Measurements from ENCODE around the gene RPS19. TPM values are rescaled to one million over a fixed set of nuclear protein-coding genes. Genes with fewer than 3 reads are reported as not detected.

The RPS19 gene
- total and polyA plus RNA-seq, 10 of the 15 experiments (the other 5 are each of a cell fraction or from before 2014, with no cell fraction given): 2,615 to 5,578 (median 4,127) TPM

DNA sequence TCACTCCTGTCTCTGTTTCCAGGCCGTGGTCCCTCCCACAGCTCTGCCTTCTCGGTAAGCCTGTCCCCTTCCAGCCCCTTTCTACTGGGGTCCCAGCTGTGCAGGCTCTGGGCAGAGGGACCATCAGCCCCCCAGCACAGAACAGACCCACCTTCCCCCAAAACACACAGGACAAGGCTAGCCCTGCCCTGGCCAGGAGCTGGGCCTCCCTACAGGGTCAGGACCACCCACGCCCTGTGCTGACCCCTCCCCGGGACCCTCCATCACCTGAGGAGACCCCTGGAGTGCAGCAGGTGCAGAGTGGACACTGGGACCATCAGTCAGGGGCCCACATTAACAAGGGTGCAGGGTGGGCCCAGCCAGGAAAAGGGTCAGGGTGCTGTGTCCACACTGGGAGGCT is 49.8 kb upstream of the RPS19 start:
- Histone ChIP-seq H3K4me2 (ENCODE audit: control insufficient read depth, insufficient read depth) (no peak overlapping the region), H3K4me1 (ENCODE audit: control insufficient read depth, insufficient read depth, low read length) (peaks cover 5% of the 10 kb centered on the region), H3K4me3 (no peak overlapping the region), H3K27me3 (replicated peaks in 1 of 2; ENCODE audit: control insufficient read depth in 2 of 2, insufficient read depth in 2 of 2, low read length in 1 of 2) (no peaks in the 10 kb centered on the region; a peak in 1 of 4 replicates), H4K20me1 (ENCODE audit: control insufficient read depth, insufficient read depth) (no peaks in the 10 kb centered on the region; the same call in 1 of the 2 replicates), H3K9me3 (replicated peaks; ENCODE audit: control insufficient read depth, insufficient read depth, low read length) (no peaks in the 10 kb centered on the region), H3K79me2 (ENCODE audit: control insufficient read depth, insufficient read depth, low read length) (no peaks in the 10 kb centered on the region), H3K36me3 (ENCODE audit: control insufficient read depth in 2 of 2, insufficient read depth in 2 of 2, low read length in 1 of 2) (no peaks in the 10 kb centered on the region), H2AFZ (ENCODE audit: control insufficient read depth, low read depth, low read length) (no peak overlapping the region), H3K9ac (ENCODE audit: control insufficient read depth, insufficient read depth, low read length) (no peak overlapping the region), H3K27ac (ENCODE audit: control insufficient read depth, insufficient read depth) (no peak overlapping the region)
- ChIA-PET SMC1A (ENCODE audit: uncharacterized antibody, unreplicated experiment) (no interaction called here), POLR2A (interaction anchor here (1.2 kb wide), 1 partner anchor 50 kb away, joined by 3 read pairs; the partner anchor contains the start of gene RPS19), CTCF (interaction anchor here (1.5 to 4.0 kb wide), 3 partner anchors 15 to 103 kb away, joined by 3 to 17 read pairs (median 6); no protein-coding TSS in a partner anchor), RAD21 (ENCODE audit: unreplicated experiment) (interaction anchor here (1.0 kb wide), 1 partner anchor 57 kb away, joined by 3 read pairs; no protein-coding TSS in a partner anchor)
- BruUV-seq (replicated peaks): no TSS peak
- FAIRE-seq: no peak
- in situ Hi-C loops (cut with MboI) (no loop called here), intact Hi-C loops (cut with micrococcal nuclease; ENCODE audit: unreplicated experiment) (no loop called here)
- no peak for TF ChIP-seq FOS (IDR thresholded peaks at IDR 0.05; ENCODE audit: borderline replicate concordance, extremely low read depth, insufficient read length)
- WGBS (ENCODE audit: insufficient coverage, insufficient replicate concordance, low lambda C conversion rate, missing lambda C conversion rate): 0% methylated on average over 4 of the region's 4 CpGs
- no peak for ATAC-seq
- no peak for DNase-seq (ENCODE audit: low read depth, low spot score)

DNA sequence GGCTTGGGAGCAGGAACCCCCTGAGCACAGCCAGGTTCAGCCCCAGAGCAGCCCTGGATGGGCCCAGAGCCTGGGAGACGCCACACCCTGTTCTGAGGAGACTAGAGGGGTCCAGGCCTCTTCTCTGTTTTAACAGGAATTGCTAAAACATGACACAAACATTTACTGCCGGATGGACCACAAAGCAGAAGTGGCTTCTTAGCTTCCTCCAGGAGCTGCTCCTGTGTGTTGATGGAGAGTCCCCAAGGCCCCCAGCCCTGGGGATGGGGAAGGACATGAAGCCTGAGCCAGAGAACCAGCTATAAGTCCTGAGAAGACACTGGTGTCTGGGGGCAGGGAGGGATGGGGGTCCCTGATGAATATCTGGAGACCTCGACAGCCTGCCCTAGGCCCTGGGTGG is 49.0 kb upstream of the RPS19 start:
- Histone ChIP-seq H4K20me1 (ENCODE audit: control insufficient read depth, insufficient read depth) (no peaks in the 10 kb centered on the region; the same call in 1 of the 2 replicates), H3K79me2 (ENCODE audit: control insufficient read depth, insufficient read depth, low read length) (no peaks in the 10 kb centered on the region), H3K27ac (ENCODE audit: control insufficient read depth, insufficient read depth) (no peak overlapping the region), H2AFZ (ENCODE audit: control insufficient read depth, low read depth, low read length) (no peak overlapping the region), H3K4me1 (ENCODE audit: control insufficient read depth, insufficient read depth, low read length) (peaks cover 5% of the 10 kb centered on the region), H3K36me3 (ENCODE audit: control insufficient read depth in 2 of 2, insufficient read depth in 2 of 2, low read length in 1 of 2) (no peaks in the 10 kb centered on the region), H3K9me3 (replicated peaks; ENCODE audit: control insufficient read depth, insufficient read depth, low read length) (no peaks in the 10 kb centered on the region), H3K27me3 (replicated peaks in 1 of 2; ENCODE audit: control insufficient read depth in 2 of 2, insufficient read depth in 2 of 2, low read length in 1 of 2) (no peaks in the 10 kb centered on the region; a peak in 1 of 4 replicates), H3K4me3 (no peak overlapping the region), H3K9ac (ENCODE audit: control insufficient read depth, insufficient read depth, low read length) (no peak overlapping the region; the same call in 1 of the 2 replicates), H3K4me2 (ENCODE audit: control insufficient read depth, insufficient read depth) (no peak overlapping the region)
- ChIA-PET SMC1A (ENCODE audit: uncharacterized antibody, unreplicated experiment) (interaction anchor here (0.8 kb wide), 1 partner anchor 18 kb away, joined by 3 read pairs; no protein-coding TSS in a partner anchor), POLR2A (interaction anchor here (1.2 kb wide), 1 partner anchor 49 kb away, joined by 3 read pairs; the partner anchor contains the start of gene RPS19), CTCF (interaction anchor here (0.6 to 4.0 kb wide), 5 partner anchors 10 to 104 kb away, joined by 3 to 17 read pairs (median 4); no protein-coding TSS in a partner anchor), RAD21 (ENCODE audit: unreplicated experiment) (interaction anchor here (1.0 kb wide), 1 partner anchor 58 kb away, joined by 3 read pairs; no protein-coding TSS in a partner anchor)
- intact Hi-C loops (cut with micrococcal nuclease; ENCODE audit: unreplicated experiment) (no loop called here), in situ Hi-C loops (cut with MboI) (no loop called here)
- DNase-seq (ENCODE audit: low read depth, low spot score): no peak
- peak; percentile 45 for ATAC-seq
- 6% methylated on average over 3 of the region's 3 CpGs for WGBS (ENCODE audit: insufficient coverage, insufficient replicate concordance, low lambda C conversion rate, missing lambda C conversion rate)
- BruUV-seq (replicated peaks): no TSS peak
- no peak for FAIRE-seq
- TF ChIP-seq RUNX3 (IDR thresholded peaks at IDR 0.05; ENCODE audit: low read length): peak; percentile 68
- peak; percentile 78 for TF ChIP-seq SPI1 (IDR thresholded peaks at IDR 0.05; ENCODE audit: borderline replicate concordance, insufficient read depth, low read depth, low read length)
- peak; percentile 39; the same call in 1 of the 2 replicates for TF ChIP-seq EED (IDR thresholded peaks at IDR 0.05; ENCODE audit: low read depth)
- TF ChIP-seq, protein P1, sequence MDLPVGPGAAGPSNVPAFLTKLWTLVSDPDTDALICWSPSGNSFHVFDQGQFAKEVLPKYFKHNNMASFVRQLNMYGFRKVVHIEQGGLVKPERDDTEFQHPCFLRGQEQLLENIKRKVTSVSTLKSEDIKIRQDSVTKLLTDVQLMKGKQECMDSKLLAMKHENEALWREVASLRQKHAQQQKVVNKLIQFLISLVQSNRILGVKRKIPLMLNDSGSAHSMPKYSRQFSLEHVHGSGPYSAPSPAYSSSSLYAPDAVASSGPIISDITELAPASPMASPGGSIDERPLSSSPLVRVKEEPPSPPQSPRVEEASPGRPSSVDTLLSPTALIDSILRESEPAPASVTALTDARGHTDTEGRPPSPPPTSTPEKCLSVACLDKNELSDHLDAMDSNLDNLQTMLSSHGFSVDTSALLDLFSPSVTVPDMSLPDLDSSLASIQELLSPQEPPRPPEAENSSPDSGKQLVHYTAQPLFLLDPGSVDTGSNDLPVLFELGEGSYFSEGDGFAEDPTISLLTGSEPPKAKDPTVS (IDR thresholded peaks at IDR 0.05; ENCODE audit: low read depth, low read length): no peak

All from GM12878 (cell line).